ENCODE results near the gene LIPC. TPM values are rescaled to one million over a fixed set of nuclear protein-coding genes. Genes with fewer than 3 reads are reported as not detected.
A peak's percentile ranks its signal among the peaks of the same experiment; 100 is the strongest.

The LIPC gene
- total RNA-seq, 1 donor from 2014 or later, result 1.0 TPM

DNA sequence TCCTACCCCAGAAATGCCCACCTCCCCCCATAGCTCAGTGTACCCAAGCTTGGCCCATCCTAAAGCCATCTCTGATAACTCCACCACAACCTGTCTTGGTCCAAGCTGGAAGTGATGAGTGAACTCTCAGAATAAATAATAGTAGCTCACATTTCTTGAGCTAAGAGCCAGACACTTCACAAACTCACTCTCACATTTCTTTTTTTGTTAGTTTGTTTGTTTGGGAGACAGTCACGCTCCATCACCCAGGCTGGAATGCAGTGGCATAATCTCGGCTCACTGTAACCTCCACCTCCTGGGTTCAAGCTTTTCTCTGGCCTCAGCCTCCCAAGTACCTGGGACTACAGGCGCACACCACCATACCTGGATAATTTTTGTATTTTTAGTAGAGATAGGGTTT is 46.2 kb downstream of the LIPC start:
- Histone ChIP-seq H3K36me3 (no peaks in the 10 kb centered on the region), H3K27ac (no peak overlapping the region), H3K4me1 (peaks cover 36% of the 10 kb centered on the region), H3K27me3 (ENCODE audit: low read depth) (no peaks in the 10 kb centered on the region), H3K4me3 (no peak overlapping the region), H3K9me3 (no peaks in the 10 kb centered on the region)
- TF ChIP-seq CTCF (IDR thresholded peaks at IDR 0.05), result no peak
- intact Hi-C loops (cut with DNase I), result no loop called here
- DNase-seq (no peak), ATAC-seq (no peak)

DNA sequence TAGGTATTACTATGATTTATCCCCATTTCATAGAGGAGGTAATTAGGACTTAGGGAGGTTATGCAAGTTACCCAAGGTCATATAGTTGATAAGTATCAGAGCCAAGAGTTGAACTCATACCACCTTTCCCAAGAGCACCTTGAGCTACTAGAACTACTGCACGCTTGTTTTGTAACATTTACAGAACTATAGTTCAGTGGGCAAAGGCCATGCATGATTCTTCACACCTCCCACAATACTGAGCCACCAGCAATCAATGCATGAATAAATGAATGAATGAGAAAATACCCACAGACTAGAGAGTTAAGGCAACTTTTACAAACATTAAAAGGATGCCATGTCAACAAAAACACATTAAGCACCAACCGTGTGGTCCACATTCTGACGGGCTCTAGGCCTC is 46.8 kb downstream of the LIPC start:
- intact Hi-C loops (cut with DNase I), result no loop called here
- Histone ChIP-seq H3K27me3 (ENCODE audit: low read depth) (no peaks in the 10 kb centered on the region), H3K36me3 (no peaks in the 10 kb centered on the region), H3K27ac (no peak overlapping the region), H3K4me1 (peaks cover 31% of the 10 kb centered on the region), H3K9me3 (no peaks in the 10 kb centered on the region), H3K4me3 (no peak overlapping the region)
- ATAC-seq (no peak), DNase-seq (no peak)
- TF ChIP-seq CTCF (IDR thresholded peaks at IDR 0.05), result no peak

DNA sequence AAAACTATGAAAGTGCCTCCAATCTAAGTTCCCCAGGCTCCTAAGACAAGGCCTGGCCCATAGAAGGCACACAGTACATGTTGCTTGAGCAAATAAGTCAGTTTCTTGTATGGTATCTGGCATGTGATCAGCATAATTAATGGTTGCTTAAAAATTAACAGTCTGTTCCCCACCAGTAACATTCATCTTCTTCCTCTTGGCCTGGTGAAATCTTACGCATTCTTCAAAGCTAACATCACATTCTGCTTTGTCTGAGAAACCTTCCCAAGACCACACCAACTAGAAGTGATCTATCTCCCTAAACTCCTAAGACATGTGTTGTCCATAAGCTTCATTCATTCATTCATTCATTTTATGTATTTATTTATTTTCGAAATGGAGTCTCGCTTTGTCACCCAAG is 48.1 kb downstream of the LIPC start:
- H3K27ac ChIP-seq, result no peak overlapping the region
- TF ChIP-seq CTCF (IDR thresholded peaks at IDR 0.05), result no peak
- intact Hi-C loops (cut with DNase I), result no loop called here

GRCh38 chr15:58483376-58483775 is 51.6 kb downstream of the LIPC start:
- Histone ChIP-seq H3K27ac (no peak overlapping the region), H3K27me3 (ENCODE audit: low read depth) (no peaks in the 10 kb centered on the region), H3K36me3 (no peaks in the 10 kb centered on the region), H3K4me1 (no peaks in the 10 kb centered on the region), H3K4me3 (no peak overlapping the region), H3K9me3 (no peaks in the 10 kb centered on the region)
- ATAC-seq (no peak), DNase-seq (no peak)
- intact Hi-C loops (cut with DNase I), result no loop called here
- TF ChIP-seq CTCF (IDR thresholded peaks at IDR 0.05), result no peak

More for the DNA sequence above, 48.1 kb downstream of the LIPC start:
- peaks cover 26% of the 10 kb centered on the region for H3K4me1 ChIP-seq
- H3K4me3 ChIP-seq, result no peak overlapping the region
- H3K27me3 ChIP-seq (ENCODE audit: low read depth), result no peaks in the 10 kb centered on the region
- no peaks in the 10 kb centered on the region for H3K9me3 ChIP-seq
- DNase-seq (no peak), ATAC-seq (no peak)
- H3K36me3 ChIP-seq, result no peaks in the 10 kb centered on the region

- H3K27ac ChIP-seq, result no peak overlapping the region
- no peak for TF ChIP-seq CTCF (IDR thresholded peaks at IDR 0.05)
- H3K9me3 ChIP-seq, result peaks cover 8% of the 10 kb centered on the region
- H3K36me3 ChIP-seq, result no peaks in the 10 kb centered on the region
- intact Hi-C loops (cut with DNase I), result no loop called here
- ATAC-seq (peak; percentile 67 to 85), DNase-seq (peak; percentile 60)
- no peaks in the 10 kb centered on the region for H3K27me3 ChIP-seq (ENCODE audit: low read depth)
- H3K4me1 ChIP-seq, result no peaks in the 10 kb centered on the region
- H3K4me3 ChIP-seq, result no peak overlapping the region
Measured at GRCh38 chr15:58484791-58485600, 53.2 kb downstream of the LIPC start.
